Measurements from ENCODE around the gene PRKCB.

The PRKCB gene

GRCh38 chr16:24166661-24167528 is 331.1 kb downstream of the PRKCB start:
- Histone ChIP-seq H3K9ac (ENCODE audit: low read depth, low read length) (no peak overlapping the region), H3K9me3 (ENCODE audit: control insufficient read depth, insufficient read depth, low read length) (no peaks in the 10 kb centered on the region), H3K4me1 (ENCODE audit: insufficient read depth, low read length) (peaks cover 16% of the 10 kb centered on the region), H3K36me3 (ENCODE audit: insufficient read depth, low read length) (no peaks in the 10 kb centered on the region)

- H3K4me1 ChIP-seq (ENCODE audit: insufficient read depth, low read length), result peaks cover 7% of the 10 kb centered on the region
- H3K36me3 ChIP-seq (ENCODE audit: insufficient read depth, low read length), result no peaks in the 10 kb centered on the region
- no peaks in the 10 kb centered on the region for H3K9me3 ChIP-seq (ENCODE audit: control insufficient read depth, insufficient read depth, low read length)
- no peak overlapping the region for H3K9ac ChIP-seq (ENCODE audit: low read depth, low read length)
Measured at GRCh38 chr16:24168856-24169255, 333.1 kb downstream of the PRKCB start.

GRCh38 chr16:24170407-24170806 is 334.6 kb downstream of the PRKCB start:
- H3K36me3 ChIP-seq (ENCODE audit: insufficient read depth, low read length), result no peaks in the 10 kb centered on the region

GRCh38 chr16:24174504-24174903 is 338.7 kb downstream of the PRKCB start:
- Histone ChIP-seq H3K4me1 (ENCODE audit: insufficient read depth, low read length) (no peaks in the 10 kb centered on the region), H3K9ac (ENCODE audit: low read depth, low read length) (no peak overlapping the region), H3K9me3 (ENCODE audit: control insufficient read depth, insufficient read depth, low read length) (no peaks in the 10 kb centered on the region), H3K36me3 (ENCODE audit: insufficient read depth, low read length) (no peaks in the 10 kb centered on the region)

More at GRCh38 chr16:24170407-24170806, 334.6 kb downstream of the PRKCB start:
- no peak overlapping the region for H3K9ac ChIP-seq (ENCODE audit: low read depth, low read length)
- H3K9me3 ChIP-seq (ENCODE audit: control insufficient read depth, insufficient read depth, low read length), result no peaks in the 10 kb centered on the region
- H3K4me1 ChIP-seq (ENCODE audit: insufficient read depth, low read length), result no peaks in the 10 kb centered on the region

- H3K9me3 ChIP-seq (ENCODE audit: control insufficient read depth, insufficient read depth, low read length), result no peaks in the 10 kb centered on the region
- no peak overlapping the region for H3K9ac ChIP-seq (ENCODE audit: low read depth, low read length)
- no peaks in the 10 kb centered on the region for H3K4me1 ChIP-seq (ENCODE audit: insufficient read depth, low read length)
- no peaks in the 10 kb centered on the region for H3K36me3 ChIP-seq (ENCODE audit: insufficient read depth, low read length)
Measured at GRCh38 chr16:24174957-24175356, 339.2 kb downstream of the PRKCB start.

- Histone ChIP-seq H3K9me3 (ENCODE audit: control insufficient read depth, insufficient read depth, low read length) (no peaks in the 10 kb centered on the region), H3K9ac (ENCODE audit: low read depth, low read length) (no peak overlapping the region), H3K36me3 (ENCODE audit: insufficient read depth, low read length) (no peaks in the 10 kb centered on the region), H3K4me1 (ENCODE audit: insufficient read depth, low read length) (no peaks in the 10 kb centered on the region)
Measured at GRCh38 chr16:24178496-24178895, 342.7 kb downstream of the PRKCB start.

GRCh38 chr16:24180451-24180850 is 344.7 kb downstream of the PRKCB start:
- no peaks in the 10 kb centered on the region for H3K4me1 ChIP-seq (ENCODE audit: insufficient read depth, low read length)
- no peak overlapping the region for H3K9ac ChIP-seq (ENCODE audit: low read depth, low read length)
- no peaks in the 10 kb centered on the region for H3K9me3 ChIP-seq (ENCODE audit: control insufficient read depth, insufficient read depth, low read length)
- H3K36me3 ChIP-seq (ENCODE audit: insufficient read depth, low read length), result no peaks in the 10 kb centered on the region

GRCh38 chr16:24188021-24188542 is 352.3 kb downstream of the PRKCB start:
- Histone ChIP-seq H3K4me1 (ENCODE audit: insufficient read depth, low read length) (no peaks in the 10 kb centered on the region), H3K36me3 (ENCODE audit: insufficient read depth, low read length) (no peaks in the 10 kb centered on the region), H3K9me3 (ENCODE audit: control insufficient read depth, insufficient read depth, low read length) (no peaks in the 10 kb centered on the region), H3K9ac (ENCODE audit: low read depth, low read length) (no peak overlapping the region)

- H3K4me1 ChIP-seq (ENCODE audit: insufficient read depth, low read length), result no peaks in the 10 kb centered on the region
- H3K36me3 ChIP-seq (ENCODE audit: insufficient read depth, low read length), result no peaks in the 10 kb centered on the region
- no peaks in the 10 kb centered on the region for H3K9me3 ChIP-seq (ENCODE audit: control insufficient read depth, insufficient read depth, low read length)
- no peak overlapping the region for H3K9ac ChIP-seq (ENCODE audit: low read depth, low read length)
Measured at GRCh38 chr16:24188751-24189318, 353.1 kb downstream of the PRKCB start.

- H3K9me3 ChIP-seq (ENCODE audit: control insufficient read depth, insufficient read depth, low read length), result no peaks in the 10 kb centered on the region
- no peaks in the 10 kb centered on the region for H3K36me3 ChIP-seq (ENCODE audit: insufficient read depth, low read length)
- H3K9ac ChIP-seq (ENCODE audit: low read depth, low read length), result no peak overlapping the region
- no peaks in the 10 kb centered on the region for H3K4me1 ChIP-seq (ENCODE audit: insufficient read depth, low read length)
Measured at GRCh38 chr16:24189941-24190340, 354.2 kb downstream of the PRKCB start.

- Histone ChIP-seq H3K36me3 (ENCODE audit: insufficient read depth, low read length) (no peaks in the 10 kb centered on the region), H3K4me1 (ENCODE audit: insufficient read depth, low read length) (no peaks in the 10 kb centered on the region), H3K9ac (ENCODE audit: low read depth, low read length) (no peak overlapping the region), H3K9me3 (ENCODE audit: control insufficient read depth, insufficient read depth, low read length) (no peaks in the 10 kb centered on the region)
Measured at GRCh38 chr16:24191876-24192402, 356.2 kb downstream of the PRKCB start.

- Histone ChIP-seq H3K36me3 (ENCODE audit: insufficient read depth, low read length) (no peaks in the 10 kb centered on the region), H3K4me1 (ENCODE audit: insufficient read depth, low read length) (no peaks in the 10 kb centered on the region), H3K9me3 (ENCODE audit: control insufficient read depth, insufficient read depth, low read length) (no peaks in the 10 kb centered on the region), H3K9ac (ENCODE audit: low read depth, low read length) (no peak overlapping the region)
Measured at GRCh38 chr16:24195221-24195620, 359.4 kb downstream of the PRKCB start.

- H3K9me3 ChIP-seq (ENCODE audit: control insufficient read depth, insufficient read depth, low read length), result no peaks in the 10 kb centered on the region
- no peak overlapping the region for H3K9ac ChIP-seq (ENCODE audit: low read depth, low read length)
- H3K36me3 ChIP-seq (ENCODE audit: insufficient read depth, low read length), result no peaks in the 10 kb centered on the region
- no peaks in the 10 kb centered on the region for H3K4me1 ChIP-seq (ENCODE audit: insufficient read depth, low read length)
Measured at GRCh38 chr16:24198807-24199533, 363.2 kb downstream of the PRKCB start.

- H3K36me3 ChIP-seq (ENCODE audit: insufficient read depth, low read length), result no peaks in the 10 kb centered on the region
- H3K4me1 ChIP-seq (ENCODE audit: insufficient read depth, low read length), result peaks cover 7% of the 10 kb centered on the region
- H3K9me3 ChIP-seq (ENCODE audit: control insufficient read depth, insufficient read depth, low read length), result no peaks in the 10 kb centered on the region
- no peak overlapping the region for H3K9ac ChIP-seq (ENCODE audit: low read depth, low read length)
Measured at GRCh38 chr16:24203675-24204074, 367.9 kb downstream of the PRKCB start.

All from ES-I3 (cell line).